K562 (cell line): ENCODE data around the gene NDOR1.

Source experiments
- MBD2 ChIP-seq: sonication (generic); IDR thresholded peaks from 2 replicates; pipeline ENCODE4 v1.6.1; 2016; ENCODE audit warnings: low read depth, borderline replicate concordance
- ZNF146 ChIP-seq: IDR thresholded peaks from one replicate; pipeline ENCODE4 v1.6.1; 2018; ENCODE audit warnings: missing compliant biosample characterization; ENCODE audit not compliant: unreplicated experiment
- ZNF23 ChIP-seq: fragments of 250-450 bp; sonication (Bioruptor Pico); IDR thresholded peaks from 2 replicates; pipeline ENCODE4 v1.4.0; 2020; ENCODE audit warnings: mild to moderate bottlenecking
- TF ChIP-seq, protein P1 (sequence below), 3 experiments: IDR thresholded peaks in 2 of 3; conservative IDR thresholded peaks in 1 of 3; 2 replicates each; pipeline ENCODE4 v1.5.1; 2011 to 2012; ENCODE audit warnings: low read length in 3 of 3, mild to moderate bottlenecking in 3 of 3, control low read depth in 2 of 3, improper control_type of control experiment in 1 of 3, inconsistent platforms in 1 of 3, low read depth in 1 of 3, mixed read lengths in 1 of 3, moderate library complexity in 1 of 3; ENCODE audit not compliant: insufficient read depth in 2 of 3
- TF ChIP-seq, protein P2 (sequence below): fragments of 250-450 bp; sonication (Bioruptor Pico); IDR thresholded peaks from 2 replicates; pipeline ENCODE4 v1.8.0; 2022; ENCODE audit warnings: moderate library complexity, mild to moderate bottlenecking, inconsistent platforms

DNA sequence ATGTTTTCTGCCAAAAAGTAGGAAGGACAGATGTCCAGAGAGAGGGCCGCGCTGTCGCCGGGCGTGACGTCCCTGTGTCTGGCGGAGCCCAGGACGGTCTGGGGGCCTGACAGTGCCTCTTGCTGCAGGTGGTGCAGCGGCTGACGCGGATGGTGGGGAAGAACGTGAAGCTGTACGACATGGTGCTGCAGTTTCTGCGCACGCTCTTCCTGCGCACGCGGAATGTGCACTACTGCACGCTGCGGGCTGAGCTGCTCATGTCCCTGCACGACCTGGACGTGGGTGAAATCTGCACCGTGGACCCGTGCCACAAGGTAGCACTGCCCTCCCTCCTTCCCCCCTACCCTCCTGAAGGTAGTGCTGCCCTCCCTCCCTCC is 57.4 kb downstream of the NDOR1 start:
- TF ChIP-seq MBD2 (no peak), ZNF146 (CRISPR knock-in tag) (no peak), ZNF23 (no peak)
- TF ChIP-seq, protein P1, sequence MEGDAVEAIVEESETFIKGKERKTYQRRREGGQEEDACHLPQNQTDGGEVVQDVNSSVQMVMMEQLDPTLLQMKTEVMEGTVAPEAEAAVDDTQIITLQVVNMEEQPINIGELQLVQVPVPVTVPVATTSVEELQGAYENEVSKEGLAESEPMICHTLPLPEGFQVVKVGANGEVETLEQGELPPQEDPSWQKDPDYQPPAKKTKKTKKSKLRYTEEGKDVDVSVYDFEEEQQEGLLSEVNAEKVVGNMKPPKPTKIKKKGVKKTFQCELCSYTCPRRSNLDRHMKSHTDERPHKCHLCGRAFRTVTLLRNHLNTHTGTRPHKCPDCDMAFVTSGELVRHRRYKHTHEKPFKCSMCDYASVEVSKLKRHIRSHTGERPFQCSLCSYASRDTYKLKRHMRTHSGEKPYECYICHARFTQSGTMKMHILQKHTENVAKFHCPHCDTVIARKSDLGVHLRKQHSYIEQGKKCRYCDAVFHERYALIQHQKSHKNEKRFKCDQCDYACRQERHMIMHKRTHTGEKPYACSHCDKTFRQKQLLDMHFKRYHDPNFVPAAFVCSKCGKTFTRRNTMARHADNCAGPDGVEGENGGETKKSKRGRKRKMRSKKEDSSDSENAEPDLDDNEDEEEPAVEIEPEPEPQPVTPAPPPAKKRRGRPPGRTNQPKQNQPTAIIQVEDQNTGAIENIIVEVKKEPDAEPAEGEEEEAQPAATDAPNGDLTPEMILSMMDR (IDR thresholded peaks at IDR 0.05 in 2 of 3, conservative IDR thresholded peaks at IDR 0.05 in 1 of 3; ENCODE audit: insufficient read depth in 2 of 3, low read depth in 1 of 3, low read length in 3 of 3) = no peak
- TF ChIP-seq, protein P2, sequence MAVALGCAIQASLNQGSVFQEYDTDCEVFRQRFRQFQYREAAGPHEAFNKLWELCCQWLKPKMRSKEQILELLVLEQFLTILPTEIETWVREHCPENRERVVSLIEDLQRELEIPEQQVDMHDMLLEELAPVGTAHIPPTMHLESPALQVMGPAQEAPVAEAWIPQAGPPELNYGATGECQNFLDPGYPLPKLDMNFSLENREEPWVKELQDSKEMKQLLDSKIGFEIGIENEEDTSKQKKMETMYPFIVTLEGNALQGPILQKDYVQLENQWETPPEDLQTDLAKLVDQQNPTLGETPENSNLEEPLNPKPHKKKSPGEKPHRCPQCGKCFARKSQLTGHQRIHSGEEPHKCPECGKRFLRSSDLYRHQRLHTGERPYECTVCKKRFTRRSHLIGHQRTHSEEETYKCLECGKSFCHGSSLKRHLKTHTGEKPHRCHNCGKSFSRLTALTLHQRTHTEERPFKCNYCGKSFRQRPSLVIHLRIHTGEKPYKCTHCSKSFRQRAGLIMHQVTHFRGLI (CRISPR knock-in tag) = no peak
